ENCODE data around the gene TFDP2. TPM values are rescaled to one million over a fixed set of nuclear protein-coding genes. Genes with fewer than 3 reads are reported as not detected.

Gene TFDP2
- total and polyA plus RNA-seq, 2 of the 8 experiments (the other 6 are each of a cell fraction or from before 2014, with no cell fraction given): 41.1 to 119 TPM

GRCh38 chr3:142168514-142168913 lies 19.2 kb upstream of the TFDP2 start:
- H2AK5ac ChIP-seq (ENCODE audit: low read depth, low read length): no peak overlapping the region
- H3K9ac ChIP-seq (replicated peaks in 1 of 4; ENCODE audit: extremely low read depth in 1 of 4, low read depth in 3 of 4, low read length in 3 of 4): no peak overlapping the region
- 20% methylated on average over 3 of the region's 3 CpGs; no CpG with 5 or more reads in 1 of the 2 experiments for WGBS, 2 experiments (ENCODE audit: extremely low coverage in 1 of 2, insufficient coverage in 1 of 2, insufficient read length in 1 of 2, insufficient replicate concordance in 2 of 2, low coverage in 1 of 2, low lambda C conversion rate in 2 of 2, missing lambda C conversion rate in 1 of 2)
- no peaks in the 10 kb centered on the region for H3K9me3 ChIP-seq (ENCODE audit: insufficient read depth in 2 of 2, low read depth in 1 of 2, low read length in 1 of 2)
- peak overlapping the region; percentile 6 for H3K14ac ChIP-seq (ENCODE audit: insufficient read length)
- CTCF ChIA-PET (ENCODE audit: partially characterized antibody): no interaction called here
- no peak overlapping the region for H3K4ac ChIP-seq (replicated peaks; ENCODE audit: insufficient read length, low read depth, low read length)
- H3K4me2 ChIP-seq (ENCODE audit: insufficient read depth in 1 of 2, low read depth in 2 of 2, low read length in 2 of 2): peak overlapping the region in 1 of 2 experiments; percentile 69; a peak in 3 of 4 replicates
- no peak overlapping the region for H3K23ac ChIP-seq (ENCODE audit: insufficient read length)
- no peak overlapping the region for H4K8ac ChIP-seq (ENCODE audit: extremely low read depth, insufficient read depth, low read length)
- peaks cover 0 to 3% of the 10 kb centered on the region in 2 experiments for H4K20me1 ChIP-seq (replicated peaks in 1 of 2; ENCODE audit: control insufficient read depth in 1 of 2, insufficient read depth in 2 of 2, low read length in 2 of 2)
- H3K4me3 ChIP-seq (ENCODE audit: extremely low read depth in 1 of 4, insufficient read depth in 2 of 4, low read depth in 3 of 4, low read length in 4 of 4): peak overlapping the region in 1 of 4 experiments; percentile 37; a peak in 1 of 8 replicates
- H2BK15ac ChIP-seq (ENCODE audit: low read length): no peak overlapping the region
- H3K27ac ChIP-seq (ENCODE audit: low read depth, low read length): no peak overlapping the region
- H3K4me1 ChIP-seq (replicated peaks in 1 of 4; ENCODE audit: control insufficient read depth in 3 of 4, insufficient read depth in 4 of 4, low read length in 3 of 4): peaks cover 4 to 12% (median 11%) of the 10 kb centered on the region in 4 experiments; a peak in 6 of 7 replicates
- FAIRE-seq (no peak), DNase-seq (ENCODE audit: low read depth in 1 of 2, low spot score in 2 of 2) (no peak)
- H3K79me1 ChIP-seq (ENCODE audit: low read depth, low read length): no peaks in the 10 kb centered on the region
- H2AFZ ChIP-seq (ENCODE audit: low read length): no peak overlapping the region
- H3K79me2 ChIP-seq (ENCODE audit: control insufficient read depth in 1 of 2, insufficient read depth in 2 of 2, low read length in 2 of 2): no peaks in the 10 kb centered on the region
- H3K23me2 ChIP-seq (ENCODE audit: low read depth, low read length): no peaks in the 10 kb centered on the region
- POLR2A ChIA-PET (ENCODE audit: partially characterized antibody): no interaction called here
- H3K27me3 ChIP-seq (replicated peaks in 1 of 4; ENCODE audit: control insufficient read depth in 3 of 4, extremely low read depth in 1 of 4, insufficient read depth in 3 of 4, low read length in 3 of 4): no peaks in the 10 kb centered on the region
- no peak overlapping the region for H3K56ac ChIP-seq (replicated peaks; ENCODE audit: insufficient read length, low read depth, low read length)
- H2BK120ac ChIP-seq (replicated peaks; ENCODE audit: low read depth, low read length): no peak overlapping the region
- no peak overlapping the region for H4K5ac ChIP-seq (ENCODE audit: insufficient read length, low read depth, low read length)
- no peak overlapping the region for H4K91ac ChIP-seq (replicated peaks; ENCODE audit: insufficient read length, low read length)
- no peak overlapping the region for H2BK5ac ChIP-seq (ENCODE audit: low read depth, low read length)
- H2BK12ac ChIP-seq (ENCODE audit: low read depth, low read length): no peak overlapping the region
- H3K18ac ChIP-seq (ENCODE audit: extremely low read depth, low read length): no peak overlapping the region
- H3K36me3 ChIP-seq (ENCODE audit: control insufficient read depth in 2 of 4, insufficient read depth in 4 of 4, low read length in 3 of 4): peaks cover 0 to 7% (median 0%) of the 10 kb centered on the region in 4 experiments; a peak in 3 of 8 replicates
- peak overlapping the region; percentile 27; the same call in 1 of the 2 replicates for H2BK20ac ChIP-seq (ENCODE audit: low read length)
- TF ChIP-seq POLR2A (IDR thresholded peaks at IDR 0.05; ENCODE audit: control extremely low read depth in 1 of 2, low read depth in 2 of 2, low read length in 2 of 2): no peak
- TF ChIP-seq RXRA (IDR thresholded peaks at IDR 0.05; ENCODE audit: insufficient read depth, low read depth, low read length): no peak
- TF ChIP-seq CHD2 (IDR thresholded peaks at IDR 0.05; ENCODE audit: low read length): no peak
- TF ChIP-seq RFX5 (IDR thresholded peaks at IDR 0.05; ENCODE audit: borderline replicate concordance, low read depth, low read length): no peak
- TF ChIP-seq USF2 (IDR thresholded peaks at IDR 0.05; ENCODE audit: low read length): no peak
- no peak for TF ChIP-seq KDM1A (IDR thresholded peaks at IDR 0.05; ENCODE audit: borderline replicate concordance, low read length)
- no peak for TF ChIP-seq SIX5 (IDR thresholded peaks at IDR 0.05; ENCODE audit: low read depth, low read length)
- no peak for TF ChIP-seq BRCA1 (IDR thresholded peaks at IDR 0.05; ENCODE audit: low read depth, low read length)
- no peak for TF ChIP-seq YY1 (IDR thresholded peaks at IDR 0.05; ENCODE audit: low read depth, low read length)
- TF ChIP-seq BCL11A (IDR thresholded peaks at IDR 0.05; ENCODE audit: low read depth in 2 of 2, low read length in 2 of 2): no peak
- no peak for TF ChIP-seq CHD1 (IDR thresholded peaks at IDR 0.05; ENCODE audit: low read depth, low read length)
- TF ChIP-seq SRF (IDR thresholded peaks at IDR 0.05; ENCODE audit: low read depth, low read length): no peak
- no peak for TF ChIP-seq RBBP5 (IDR thresholded peaks at IDR 0.05; ENCODE audit: borderline replicate concordance, low read depth, low read length)
- no peak for TF ChIP-seq BACH1 (IDR thresholded peaks at IDR 0.05; ENCODE audit: low read length)
- TF ChIP-seq TEAD4 (IDR thresholded peaks at IDR 0.05; ENCODE audit: low read depth, low read length): no peak

All from H1 (cell line).